HepG2 (cell line): ENCODE measurements around the gene GPR15LG. TPM values are rescaled to one million over a fixed set of nuclear protein-coding genes. Genes with fewer than 3 reads are reported as not detected.

Source experiments
- ATAC-seq: fragments of 200-7000 bp; cut with Tn5 transposase; 3 replicates; pipeline ENCODE4 v1.9.1; 2020; ENCODE audit warnings: mild to moderate bottlenecking, moderate library complexity
- BruUV-seq: library from RNA; stranded (reverse); fragments of 400-500 nt; replicated peaks from 2 replicates; lab custom pipeline; 2021; lab: Mats Ljungman, UMichigan
- CTCF ChIA-PET: fragments of 300-600 bp; formaldehyde crosslinking; extraction: SDS; loops from one replicate; lab custom pipeline; 2021; ENCODE audit warnings: low total read pairs, inconsistent platforms, low intra/inter-chr PET ratio; lab: Yijun Ruan, JAX
- POLR2A ChIA-PET: fragments of 350-600 bp; sonication (Branson Sonifier 250); formaldehyde crosslinking; loops from one replicate; lab custom pipeline; 2020; ENCODE audit warnings: antibody characterized with exemption, inconsistent platforms; lab: Yijun Ruan, JAX
- DNase-seq: peaks from one replicate; pipeline ENCODE4 v3.0.0-alpha.2; 2015; ENCODE audit warnings: low spot score
- FAIRE-seq: peaks from 3 replicates; lab custom pipeline; 2011; peaks lifted over from hg19 to GRCh38; lab: Jason Lieb, UNC
- H2AFZ ChIP-seq: one replicate; pipeline ENCODE4 v1.6.1; 2011; ENCODE audit warnings: low read length, inconsistent platforms
- H3K27ac ChIP-seq: fragments of 300-600 bp; 3 replicates; pipeline ENCODE4 v1.8.0; 2011; ENCODE audit warnings: mixed run types, mild to moderate bottlenecking, mixed read lengths, low read length, inconsistent platforms; ENCODE audit not compliant: insufficient read depth; ENCODE audit errors: extremely low read length
- H3K27me3 ChIP-seq, 2 experiments: fragments of 200-600 bp in 1 of 2; 2 replicates in 1 of 2; 3 replicates in 1 of 2; pipeline versions ENCODE4 v1.6.0 to v1.8.0; 2011; ENCODE audit warnings: low read length in 2 of 2, mild to moderate bottlenecking in 2 of 2, moderate library complexity in 2 of 2, inconsistent platforms in 1 of 2; ENCODE audit not compliant: insufficient read depth in 2 of 2, control insufficient read depth in 1 of 2
- H3K36me3 ChIP-seq, 2 experiments: fragments of 200-600 bp in 1 of 2; replicated peaks in 1 of 2; 2 replicates in 1 of 2; 3 replicates in 1 of 2; pipeline versions ENCODE4 v1.5.1 to v1.8.0; 2011; ENCODE audit warnings: low read length in 2 of 2, inconsistent platforms in 1 of 2; ENCODE audit not compliant: insufficient read depth in 2 of 2, control insufficient read depth in 1 of 2
- H3K4me1 ChIP-seq: 2 replicates; pipeline ENCODE4 v1.5.1; 2012; ENCODE audit warnings: low read length, inconsistent platforms; ENCODE audit not compliant: insufficient read depth
- H3K4me2 ChIP-seq: 2 replicates; pipeline ENCODE4 v1.6.0; 2011; ENCODE audit warnings: low read depth, low read length, inconsistent platforms
- H3K4me3 ChIP-seq, 3 experiments: fragments of 200-600 bp in 1 of 3; sonication (generic), shearing (Covaris generic) in 1 of 3; replicated peaks in 1 of 3; 2 replicates each; pipeline ENCODE4 v1.5.1; 2011 to 2016; ENCODE audit warnings: low read length in 3 of 3, inconsistent platforms in 2 of 3, low read depth in 2 of 3, mild to moderate bottlenecking in 2 of 3, control low read depth in 1 of 3, mixed read lengths in 1 of 3; ENCODE audit not compliant: insufficient read depth in 1 of 3
- H3K79me2 ChIP-seq: one replicate; pipeline ENCODE4 v1.6.1; 2011; ENCODE audit warnings: low read length, inconsistent platforms; ENCODE audit not compliant: insufficient read depth
- H3K9ac ChIP-seq: 2 replicates; pipeline ENCODE4 v1.6.0; 2011; ENCODE audit warnings: mild to moderate bottlenecking, low read depth, low read length, inconsistent platforms; ENCODE audit not compliant: insufficient read depth
- H3K9me3 ChIP-seq: 2 replicates; pipeline ENCODE4 v1.5.1; 2012; ENCODE audit warnings: mild to moderate bottlenecking, low read length
- H4K20me1 ChIP-seq: 2 replicates; pipeline ENCODE4 v1.6.0; 2011; ENCODE audit warnings: inconsistent platforms, mild to moderate bottlenecking, low read length, moderate library complexity; ENCODE audit not compliant: insufficient read depth
- DBP ChIP-seq: sonication (generic); formaldehyde crosslinking; IDR thresholded peaks from 2 replicates; pipeline ENCODE4 v1.4.0; 2020; ENCODE audit warnings: missing genetic modification reagents; ENCODE audit errors: not compliant biosample characterization
- MTF2 ChIP-seq: sonication (generic); formaldehyde crosslinking; IDR thresholded peaks from 2 replicates; pipeline ENCODE4 v1.5.0; 2020; ENCODE audit warnings: missing genetic modification reagents, borderline replicate concordance
- NCOR1 ChIP-seq: fragments of 200-600 bp; sonication (generic); IDR thresholded peaks from 2 replicates; pipeline ENCODE4 v1.7.0; 2017; ENCODE audit warnings: antibody characterized with exemption, low read length, borderline replicate concordance
- ZNF501 ChIP-seq: sonication (generic); formaldehyde crosslinking; IDR thresholded peaks from 2 replicates; pipeline ENCODE4 v1.5.1; 2020; ENCODE audit warnings: mild to moderate bottlenecking, moderate library complexity, missing genetic modification reagents
- in situ Hi-C: cut with HindIII; loops from 2 replicates; pipeline ENCODE4 v1.10.0; 2017; ENCODE audit warnings: low pct_unique_long_range_greater_than_20kb; ENCODE audit not compliant: extremely low pct_ligation_motif_present
- intact Hi-C: fragments of 100-400 bp; cut with micrococcal nuclease; formaldehyde crosslinking; loops from one replicate; pipeline ENCODE4 v1.10.0; 2022; ENCODE audit not compliant: unreplicated experiment
- polyA plus RNA-seq, 8 experiments: library from polyadenylated mRNA; depleted of rRNA in 3 of 8; stranded (reverse) in 7 of 8; unstranded in 1 of 8; fragments of >200 nt; fragmentation: Illumina TruSeq in 4 of 8; extraction: Trizol in 4 of 8; gene quantifications; 2 replicates each; pipeline versions ENCODE4 v1.2.1 to v1.2.3, GENCODE V29; 2011 to 2016; ENCODE audit warnings: low read depth in 4 of 8, missing spikeins in 1 of 8, mixed read lengths in 1 of 8; ENCODE audit not compliant: insufficient read depth in 1 of 8
- total RNA-seq, 5 experiments: library from RNA; depleted of rRNA; stranded (reverse); fragments of >200 nt; fragmentation: Illumina TruSeq; extraction: Trizol; gene quantifications; 2 replicates each; pipeline ENCODE4 v1.2.3, GENCODE V29; 2016; ENCODE audit warnings: low read depth in 1 of 5
- TF ChIP-seq, protein P1 (sequence below): sonication (generic); formaldehyde crosslinking; IDR thresholded peaks from 2 replicates; pipeline ENCODE4 v1.4.0; 2020; ENCODE audit warnings: missing genetic modification reagents, borderline replicate concordance
- TF ChIP-seq, protein P2 (sequence below), 2 experiments: fragments of 450-650 bp in 1 of 2; sonication (generic) in 1 of 2; formaldehyde crosslinking; IDR thresholded peaks; 2 replicates each; pipeline versions ENCODE4 v1.5.0 to v1.8.0; 2020 to 2022; ENCODE audit warnings: mild to moderate bottlenecking in 1 of 2, missing genetic modification reagents in 1 of 2

The GPR15LG gene
- total and polyA plus RNA-seq, 2 of the 13 experiments (the other 11 are each of a cell fraction or from before 2014, with no cell fraction given) = not detected

GRCh38 chr10:84140036-84140379 is 33.6 kb upstream of the GPR15LG start (continued):
- TF ChIP-seq ZNF501 (CRISPR knock-in tag) (0 out of 2 replicates have a peak, but pooled peaks have one; percentile 8), DBP (peak; percentile 3)
- TF ChIP-seq, protein P1, sequence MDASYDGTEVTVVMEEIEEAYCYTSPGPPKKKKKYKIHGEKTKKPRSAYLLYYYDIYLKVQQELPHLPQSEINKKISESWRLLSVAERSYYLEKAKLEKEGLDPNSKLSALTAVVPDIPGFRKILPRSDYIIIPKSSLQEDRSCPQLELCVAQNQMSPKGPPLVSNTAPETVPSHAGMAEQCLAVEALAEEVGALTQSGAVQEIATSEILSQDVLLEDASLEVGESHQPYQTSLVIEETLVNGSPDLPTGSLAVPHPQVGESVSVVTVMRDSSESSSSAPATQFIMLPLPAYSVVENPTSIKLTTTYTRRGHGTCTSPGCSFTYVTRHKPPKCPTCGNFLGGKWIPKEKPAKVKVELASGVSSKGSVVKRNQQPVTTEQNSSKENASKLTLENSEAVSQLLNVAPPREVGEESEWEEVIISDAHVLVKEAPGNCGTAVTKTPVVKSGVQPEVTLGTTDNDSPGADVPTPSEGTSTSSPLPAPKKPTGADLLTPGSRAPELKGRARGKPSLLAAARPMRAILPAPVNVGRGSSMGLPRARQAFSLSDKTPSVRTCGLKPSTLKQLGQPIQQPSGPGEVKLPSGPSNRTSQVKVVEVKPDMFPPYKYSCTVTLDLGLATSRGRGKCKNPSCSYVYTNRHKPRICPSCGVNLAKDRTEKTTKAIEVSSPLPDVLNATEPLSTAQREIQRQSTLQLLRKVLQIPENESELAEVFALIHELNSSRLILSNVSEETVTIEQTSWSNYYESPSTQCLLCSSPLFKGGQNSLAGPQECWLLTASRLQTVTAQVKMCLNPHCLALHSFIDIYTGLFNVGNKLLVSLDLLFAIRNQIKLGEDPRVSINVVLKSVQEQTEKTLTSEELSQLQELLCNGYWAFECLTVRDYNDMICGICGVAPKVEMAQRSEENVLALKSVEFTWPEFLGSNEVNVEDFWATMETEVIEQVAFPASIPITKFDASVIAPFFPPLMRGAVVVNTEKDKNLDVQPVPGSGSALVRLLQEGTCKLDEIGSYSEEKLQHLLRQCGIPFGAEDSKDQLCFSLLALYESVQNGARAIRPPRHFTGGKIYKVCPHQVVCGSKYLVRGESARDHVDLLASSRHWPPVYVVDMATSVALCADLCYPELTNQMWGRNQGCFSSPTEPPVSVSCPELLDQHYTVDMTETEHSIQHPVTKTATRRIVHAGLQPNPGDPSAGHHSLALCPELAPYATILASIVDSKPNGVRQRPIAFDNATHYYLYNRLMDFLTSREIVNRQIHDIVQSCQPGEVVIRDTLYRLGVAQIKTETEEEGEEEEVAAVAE = peak; percentile 54; the same call in 1 of the 2 replicates
- TF ChIP-seq, protein P2, sequence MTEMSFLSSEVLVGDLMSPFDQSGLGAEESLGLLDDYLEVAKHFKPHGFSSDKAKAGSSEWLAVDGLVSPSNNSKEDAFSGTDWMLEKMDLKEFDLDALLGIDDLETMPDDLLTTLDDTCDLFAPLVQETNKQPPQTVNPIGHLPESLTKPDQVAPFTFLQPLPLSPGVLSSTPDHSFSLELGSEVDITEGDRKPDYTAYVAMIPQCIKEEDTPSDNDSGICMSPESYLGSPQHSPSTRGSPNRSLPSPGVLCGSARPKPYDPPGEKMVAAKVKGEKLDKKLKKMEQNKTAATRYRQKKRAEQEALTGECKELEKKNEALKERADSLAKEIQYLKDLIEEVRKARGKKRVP (CRISPR knock-in tag; IDR thresholded peaks at IDR 0.05) = peak in 1 of 2 experiments; percentile 80; a peak in 2 of 4 replicates

- BruUV-seq = no TSS peak
- Histone ChIP-seq H3K9me3 (no peaks in the 10 kb centered on the region), H3K9ac (no peak overlapping the region), H3K4me1 (no peaks in the 10 kb centered on the region), H3K27me3 (no peaks in the 10 kb centered on the region), H3K36me3 (peaks cover 17 to 69% of the 10 kb centered on the region in 2 experiments), H3K79me2 (no peaks in the 10 kb centered on the region), H4K20me1 (no peaks in the 10 kb centered on the region), H3K4me2 (no peak overlapping the region), H2AFZ (no peak overlapping the region), H3K4me3 (no peak overlapping the region), H3K27ac (no peak overlapping the region)
- TF ChIP-seq MTF2 (CRISPR knock-in tag) (no peak), NCOR1 (no peak)
- ChIA-PET CTCF (no interaction called here), POLR2A (interaction anchor here (0.9 to 1.1 kb wide), 2 partner anchors 7 to 8 kb away, joined by 3 read pairs; partner anchors contain the start of gene GHITM)
- DNase-seq = no peak
- intact Hi-C loops = no loop called here
- in situ Hi-C loops = no loop called here
- no peak for ATAC-seq
- no peak for FAIRE-seq
These were observed 26.3 kb upstream of the GPR15LG start for GRCh38 chr10:84147347-84147746.
